GM21717 (cell line): Measurements from ENCODE around the gene SERPINH1.

ENCODE experiments used
- ATAC-seq: cut with Tn5 transposase; IDR thresholded peaks from one replicate; pipeline ENCODE4 v1.9.1; 2021; ENCODE audit warnings: mild to moderate bottlenecking, moderate library complexity; ENCODE audit not compliant: unreplicated experiment

The SERPINH1 gene

DNA sequence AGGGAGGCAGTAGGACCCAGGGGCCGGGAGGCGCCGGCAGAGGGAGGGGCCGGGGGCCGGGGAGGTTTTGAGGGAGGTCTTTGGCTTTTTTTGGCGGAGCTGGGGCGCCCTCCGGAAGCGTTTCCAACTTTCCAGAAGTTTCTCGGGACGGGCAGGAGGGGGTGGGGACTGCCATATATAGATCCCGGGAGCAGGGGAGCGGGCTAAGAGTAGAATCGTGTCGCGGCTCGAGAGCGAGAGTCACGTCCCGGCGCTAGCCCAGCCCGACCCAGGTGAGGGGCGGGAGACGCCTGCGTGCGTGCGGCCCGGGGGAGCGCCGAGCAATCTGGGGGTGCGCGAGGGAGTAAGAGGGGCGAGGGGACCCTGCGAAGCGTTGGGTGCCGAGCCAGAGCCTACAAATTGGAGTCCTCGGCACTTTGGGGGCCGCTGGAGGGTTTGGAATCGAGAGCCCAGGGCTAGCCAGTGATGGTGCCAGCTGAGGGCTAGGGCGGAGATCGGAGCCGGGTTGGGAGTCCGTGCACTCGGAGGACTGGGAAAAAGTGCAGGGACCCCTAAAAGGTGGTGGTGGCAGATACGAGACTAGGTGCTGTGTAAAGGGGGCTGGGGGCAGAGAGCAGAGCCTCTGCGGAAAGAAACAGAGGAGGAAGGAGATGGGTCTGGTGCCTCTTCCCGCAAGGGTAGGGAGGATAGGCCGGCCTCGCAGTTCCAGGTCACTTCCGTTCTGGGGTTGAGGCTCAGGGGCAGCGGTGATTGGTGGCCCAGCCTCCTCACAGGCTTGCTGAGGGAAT, at the start of gene SERPINH1:
Gene SERPINH1, plus strand, starts transcription at position 206 of the 788 bp plus-strand sequence. CDS start 4,097 bp downstream, outside the sequence.
- peak; percentile 57 for ATAC-seq

DNA sequence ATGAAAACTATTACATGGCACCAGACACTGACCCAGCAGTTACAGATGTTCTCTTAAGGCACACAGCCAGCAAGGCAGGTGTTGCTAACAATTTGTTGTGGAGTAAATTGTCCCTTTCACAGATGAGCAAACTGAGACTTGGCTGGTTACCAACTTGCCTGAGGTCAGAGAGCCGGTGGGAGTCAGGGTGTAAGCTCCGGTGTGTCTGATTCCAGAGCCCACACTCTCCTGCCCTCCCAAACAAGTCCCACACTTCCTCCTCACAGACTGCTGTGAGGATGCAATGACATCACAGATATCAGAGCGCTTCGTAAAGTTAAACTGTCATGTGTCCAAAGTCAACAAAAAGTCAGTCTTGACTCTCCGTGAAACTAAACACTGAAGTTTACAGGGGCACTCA, 48.8 kb upstream of the SERPINH1 start:
- ATAC-seq, result no peak

DNA sequence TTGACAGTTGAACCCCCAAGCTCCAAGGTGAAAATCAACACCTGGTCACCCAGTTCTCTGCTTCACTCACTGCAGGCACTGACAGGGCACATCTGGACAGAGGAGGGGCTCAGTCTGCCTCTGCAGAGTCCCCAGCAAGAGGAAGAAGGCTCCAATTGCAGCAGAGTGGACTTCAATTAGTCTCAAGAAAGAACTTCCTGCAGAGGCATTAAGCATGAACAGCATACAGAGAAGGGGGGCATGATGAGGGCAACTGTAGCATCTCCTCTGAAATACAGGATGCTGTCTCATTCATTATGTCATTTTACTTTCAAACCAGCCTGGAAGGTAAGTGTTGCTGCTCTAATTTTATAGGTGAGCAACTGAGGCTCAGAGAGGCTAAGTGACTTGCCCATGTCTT, 47.5 kb upstream of the SERPINH1 start:
- no peak for ATAC-seq

- ATAC-seq, result no peak
Measured at GRCh38 chr11:75516140-75516539, 45.9 kb upstream of the SERPINH1 start.

DNA sequence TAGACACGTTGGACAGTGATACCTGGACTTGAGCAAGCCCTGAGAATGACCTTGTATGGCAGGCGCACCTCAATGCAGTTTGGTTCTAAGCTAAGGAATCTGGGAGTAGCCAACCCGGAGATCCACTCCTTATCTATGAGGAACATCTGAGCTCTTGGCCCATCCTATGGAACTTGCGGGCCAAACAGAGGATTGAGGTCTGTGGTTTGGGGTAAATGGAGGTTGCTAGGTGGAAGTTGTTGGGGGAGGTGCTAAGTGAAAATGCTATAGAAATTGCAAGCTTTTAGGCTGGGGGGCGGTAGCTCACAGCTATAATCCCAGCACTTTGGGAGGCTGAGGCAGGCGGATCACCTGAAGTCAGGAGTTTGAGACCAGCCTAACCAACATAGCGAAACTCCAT, 45.2 kb upstream of the SERPINH1 start:
- ATAC-seq, result no peak

GRCh38 chr11:75518204-75518549, 43.9 kb upstream of the SERPINH1 start:
- ATAC-seq, result no peak

DNA sequence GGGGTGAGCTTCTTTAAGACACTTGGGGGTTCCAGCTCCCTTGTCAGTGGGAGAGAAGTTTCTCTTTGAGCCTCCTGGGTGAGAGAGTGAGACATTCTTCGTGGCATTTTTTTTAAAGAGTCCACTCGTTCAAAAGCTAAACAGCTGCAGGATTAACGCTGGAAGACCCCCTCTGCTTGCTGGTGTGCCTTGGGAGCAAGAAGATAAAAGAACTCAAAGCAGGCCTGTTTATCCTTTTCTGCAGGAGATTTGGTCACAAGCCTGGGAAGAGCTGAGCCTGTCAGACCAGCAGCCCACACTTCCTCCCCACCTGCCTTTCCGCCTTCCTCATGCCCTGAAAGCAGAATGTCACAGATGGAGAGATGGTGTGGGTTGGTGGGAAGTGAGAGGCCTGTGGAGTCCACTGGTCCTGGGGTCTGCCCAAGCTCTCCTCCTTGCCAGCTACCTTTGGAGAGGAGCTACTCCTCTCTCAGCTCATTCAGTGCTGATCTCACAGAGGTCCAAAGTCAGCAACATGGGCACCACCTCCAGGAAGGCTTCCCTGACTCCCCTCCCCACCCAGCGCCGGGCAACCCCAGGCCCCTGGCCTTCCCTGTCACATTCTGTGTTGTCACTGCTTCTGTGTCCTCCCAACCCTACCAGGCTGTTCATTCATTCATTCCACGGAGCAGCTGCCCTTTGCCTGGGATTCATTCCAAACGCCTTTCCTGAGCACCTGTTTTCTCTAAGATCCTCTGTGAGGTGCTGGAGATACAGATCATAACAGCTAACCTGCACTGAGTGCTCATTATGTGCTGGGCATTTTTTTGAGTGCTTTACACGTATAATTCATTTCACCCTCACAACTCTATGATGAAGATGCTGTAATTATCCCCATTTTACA, 43.0 kb upstream of the SERPINH1 start:
- no peak for ATAC-seq

DNA sequence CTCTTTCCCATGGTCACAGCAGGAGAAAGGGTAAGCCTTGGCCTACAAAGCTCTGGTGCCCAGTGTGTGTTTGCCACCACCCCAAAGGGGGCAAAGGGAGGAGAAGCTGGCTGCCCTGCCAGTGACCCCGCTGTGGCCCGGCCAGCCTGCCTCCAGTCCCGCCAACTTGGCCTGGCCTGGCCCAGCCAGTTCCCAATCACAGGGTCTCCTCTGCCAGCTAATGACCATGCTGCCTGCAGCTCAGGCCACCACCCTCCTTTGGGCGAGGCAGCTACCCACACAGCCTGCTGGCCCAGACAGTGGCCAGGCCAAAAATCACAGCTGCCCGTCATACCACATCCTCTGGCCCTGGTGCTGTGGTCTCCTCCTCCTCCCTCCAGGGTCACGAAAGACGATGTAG, 41.4 kb upstream of the SERPINH1 start:
- ATAC-seq, result no peak

GRCh38 chr11:75522286-75523044, 39.6 kb upstream of the SERPINH1 start:
- ATAC-seq, result no peak

GRCh38 chr11:75523189-75523588, 38.9 kb upstream of the SERPINH1 start:
- no peak for ATAC-seq

DNA sequence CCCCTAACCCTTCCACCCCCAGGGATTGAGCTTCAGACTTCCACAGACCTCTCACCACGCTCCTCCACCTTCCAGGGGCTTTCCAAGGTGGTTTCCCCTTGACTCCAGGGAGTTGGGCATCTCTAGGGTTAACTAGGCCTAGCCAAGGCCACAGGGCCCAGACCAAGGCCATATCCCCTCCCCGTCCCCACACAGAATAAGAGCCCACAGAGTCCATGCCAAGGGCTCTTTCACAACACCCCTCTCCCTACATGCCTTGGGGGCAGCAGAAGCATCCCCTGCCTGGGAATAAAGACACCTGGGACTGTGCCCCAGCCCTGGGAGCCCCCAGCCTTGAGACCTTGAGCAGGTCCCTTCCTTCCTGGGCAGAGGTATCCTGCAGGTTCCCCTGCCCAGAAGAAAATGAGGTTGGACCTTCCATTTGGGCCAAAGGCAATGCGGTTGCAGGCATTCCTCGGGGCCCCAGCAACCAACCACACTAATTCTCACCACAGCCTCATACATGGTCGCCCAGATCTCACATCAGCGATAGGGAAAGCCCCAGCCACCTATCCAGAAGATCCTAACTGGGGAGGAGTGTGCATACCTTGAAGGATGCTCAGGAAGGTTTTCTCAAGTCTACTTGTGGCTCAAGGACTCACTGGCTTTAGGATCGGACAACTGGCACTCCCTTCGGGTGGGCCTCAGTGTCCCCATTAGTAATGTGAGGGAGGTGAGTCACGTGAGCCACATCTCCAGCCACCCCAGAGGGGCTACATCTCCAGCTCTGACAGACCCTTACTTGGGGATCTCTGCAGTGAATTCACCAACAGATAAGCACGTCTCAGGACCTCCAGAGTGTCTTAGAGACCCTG, 38.0 kb upstream of the SERPINH1 start:
- ATAC-seq, result no peak

DNA sequence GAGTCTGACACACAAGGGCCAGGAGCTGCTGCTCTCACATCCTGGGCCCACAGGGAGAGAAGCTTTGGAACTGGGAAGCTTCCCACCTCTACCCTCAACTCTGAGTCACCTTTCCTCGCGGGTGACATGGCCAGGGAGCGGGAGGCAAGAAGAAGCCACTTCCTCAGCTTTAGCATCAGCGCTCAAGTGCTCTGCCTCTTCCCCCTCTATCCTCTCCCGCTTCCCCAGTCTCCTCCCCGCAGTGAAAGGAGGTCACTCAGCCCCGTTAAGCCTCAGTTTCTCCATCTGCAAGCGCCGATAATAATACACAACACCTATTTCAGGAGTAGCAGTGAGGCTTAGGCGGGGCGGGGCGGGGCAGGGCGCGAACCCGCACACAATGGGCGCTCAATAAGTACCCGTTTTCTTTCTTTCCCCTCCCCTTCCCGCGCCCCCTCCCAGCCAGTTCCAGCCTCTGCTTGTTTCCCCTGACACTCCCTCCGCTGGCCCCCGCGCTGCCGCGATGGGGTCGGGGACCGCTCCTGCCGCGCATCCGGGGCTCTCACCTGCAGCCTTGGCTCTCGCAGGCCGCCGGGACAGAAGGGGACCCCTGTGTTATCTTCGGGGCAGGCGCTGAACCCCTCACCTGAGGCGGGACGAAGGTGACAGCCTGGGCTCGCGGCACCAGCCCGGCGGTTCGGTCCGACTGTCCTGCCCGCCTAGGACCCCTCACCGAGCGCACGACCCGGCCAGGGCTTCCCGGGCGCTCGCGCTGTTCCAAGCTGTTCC, 37.2 kb upstream of the SERPINH1 start:
- ATAC-seq, result no peak

DNA sequence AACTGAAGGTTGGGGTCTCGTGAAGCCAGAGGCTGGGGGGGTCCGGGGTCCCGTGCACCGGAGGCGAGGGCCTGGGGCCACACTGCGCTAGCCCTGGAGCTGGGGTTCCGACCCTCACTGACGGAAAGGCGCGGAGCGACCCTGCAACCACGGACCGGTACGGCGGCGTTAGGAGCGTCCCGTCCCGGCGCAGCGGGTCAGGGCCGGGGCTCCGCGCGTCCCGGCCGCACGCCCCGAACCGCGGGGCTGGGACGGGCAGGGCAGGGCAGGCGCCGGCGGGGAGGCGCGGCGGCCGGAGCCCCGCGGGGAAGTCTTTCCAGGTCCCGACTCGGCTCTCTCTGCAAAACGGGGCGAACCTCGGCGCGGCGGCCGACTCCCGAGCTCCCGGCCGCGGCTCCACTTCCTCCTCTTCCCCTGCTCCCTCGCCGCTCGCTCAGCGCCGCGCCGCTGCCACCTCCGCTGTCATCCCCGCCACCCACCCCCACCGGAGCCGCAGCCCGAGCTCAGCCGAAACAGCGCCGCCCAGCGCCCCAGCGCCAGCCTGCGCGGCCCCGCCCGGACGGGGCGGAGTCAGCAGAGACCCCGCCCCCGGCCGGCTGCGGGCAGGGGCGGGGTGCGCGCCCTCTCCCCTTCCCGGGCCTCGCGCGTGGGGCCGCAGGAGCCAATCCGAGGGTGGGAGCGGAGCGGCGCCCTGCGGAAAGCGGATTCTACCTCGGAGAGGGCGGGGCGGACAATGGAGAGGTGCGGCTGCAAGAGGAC, 36.4 kb upstream of the SERPINH1 start, which contains the start of gene GDPD5:
Gene GDPD5, minus strand, starts transcription at position 509 of the 759 bp plus-strand sequence. CDS start 48,206 bp downstream, outside the sequence.
- peak; percentile 56 for ATAC-seq

- ATAC-seq, result no peak
Measured at GRCh38 chr11:75526192-75526541, 35.9 kb upstream of the SERPINH1 start.

GRCh38 chr11:75527130-75527529, 34.9 kb upstream of the SERPINH1 start:
- no peak for ATAC-seq

DNA sequence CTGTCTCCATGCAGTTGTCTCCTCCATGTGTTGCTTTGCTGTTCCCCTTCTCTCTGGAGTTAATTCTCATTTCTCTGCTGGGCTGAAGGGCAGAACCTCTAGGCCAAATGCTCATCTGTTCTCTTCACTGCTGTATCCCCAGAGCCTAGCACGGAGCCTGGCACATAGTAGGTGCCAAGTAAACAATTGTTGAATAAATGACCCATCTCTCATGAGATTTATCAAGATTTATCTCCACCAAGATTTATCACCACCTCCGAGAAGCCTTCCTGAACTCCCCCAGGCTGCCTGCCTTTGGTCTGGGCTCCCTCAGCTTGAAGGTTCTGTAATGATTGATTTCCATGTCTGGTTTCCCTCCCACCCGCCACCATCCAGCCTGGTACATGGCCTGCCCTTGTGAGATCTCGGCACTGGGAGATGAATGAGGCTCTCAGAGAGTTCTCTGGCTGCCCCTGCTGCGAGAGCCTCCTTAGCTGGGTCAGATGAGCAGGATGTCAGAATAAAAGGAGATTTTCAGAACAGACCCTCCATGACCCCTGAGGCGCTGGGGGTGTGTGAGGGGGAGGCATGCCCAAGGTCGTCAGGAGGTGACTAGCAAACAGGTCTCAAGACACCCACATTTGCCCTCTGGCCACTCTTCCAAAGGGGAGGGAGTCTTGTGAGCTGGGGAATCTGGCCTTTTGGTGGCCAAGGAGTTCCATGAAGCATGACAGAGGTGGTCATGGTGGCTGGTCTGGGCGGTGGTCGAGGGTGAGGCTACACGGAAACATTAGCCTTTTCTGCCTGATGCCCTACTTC, 33.9 kb upstream of the SERPINH1 start:
- ATAC-seq, result no peak

GRCh38 chr11:75530577-75530976, 31.5 kb upstream of the SERPINH1 start:
- ATAC-seq, result no peak

GRCh38 chr11:75531325-75531724, 30.7 kb upstream of the SERPINH1 start:
- no peak for ATAC-seq
